Measurements from ENCODE around the gene TMPRSS9. TPM values are rescaled to one million over a fixed set of nuclear protein-coding genes. Genes with fewer than 3 reads are reported as not detected.

TMPRSS9 gene
- polyA plus RNA-seq, 4 donors = 0.13 to 0.49 (median 0.31) TPM

DNA sequence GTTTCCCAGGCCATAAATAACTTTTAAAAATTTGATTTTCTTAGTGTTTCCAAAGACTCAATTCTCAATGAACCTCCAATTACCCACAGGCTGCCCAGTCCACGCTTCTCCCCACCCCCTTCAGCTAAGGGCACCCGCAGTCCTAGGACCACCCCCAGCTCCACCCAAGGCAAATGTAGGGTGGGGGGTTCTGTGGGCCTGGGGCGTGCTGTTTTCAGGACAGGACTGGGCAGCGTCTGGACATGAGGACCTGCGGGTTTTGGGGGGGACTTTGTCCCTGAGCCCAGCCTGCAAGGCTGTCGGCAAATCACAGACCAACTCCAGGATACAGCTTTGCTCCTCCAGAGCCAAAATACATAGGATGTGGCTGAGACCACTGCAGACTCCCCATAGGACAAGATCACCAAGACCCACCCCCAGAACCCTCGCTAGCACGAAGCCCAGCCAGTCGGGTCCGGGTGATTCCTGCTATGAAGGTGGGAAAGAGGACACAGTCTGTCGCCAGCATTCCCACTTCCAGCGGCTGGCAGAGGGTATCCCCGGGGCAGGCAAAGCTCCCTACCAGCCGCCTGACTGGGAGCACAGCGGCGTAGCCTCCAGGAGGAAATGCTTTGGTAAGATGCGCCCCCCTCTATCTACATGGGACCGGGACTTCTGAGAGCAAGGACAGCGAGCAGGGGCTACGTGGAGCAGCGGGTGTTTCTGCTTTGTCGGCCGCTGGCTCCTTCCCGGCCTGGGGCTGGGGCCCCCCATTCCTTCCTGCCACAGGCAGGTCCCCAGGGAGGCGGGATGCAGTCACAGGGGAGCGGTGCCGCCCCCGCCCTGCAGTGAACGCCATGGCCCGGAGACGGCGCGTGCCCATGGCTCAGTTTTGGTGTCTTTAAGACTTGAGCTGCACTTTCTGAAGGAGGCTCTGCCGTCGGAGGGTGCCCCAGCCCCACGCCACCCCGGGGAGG, 69.0 kb downstream of the TMPRSS9 start:
- DNase-seq (ENCODE audit: low read depth in 4 of 4, low spot score in 3 of 4) = no peak

DNA sequence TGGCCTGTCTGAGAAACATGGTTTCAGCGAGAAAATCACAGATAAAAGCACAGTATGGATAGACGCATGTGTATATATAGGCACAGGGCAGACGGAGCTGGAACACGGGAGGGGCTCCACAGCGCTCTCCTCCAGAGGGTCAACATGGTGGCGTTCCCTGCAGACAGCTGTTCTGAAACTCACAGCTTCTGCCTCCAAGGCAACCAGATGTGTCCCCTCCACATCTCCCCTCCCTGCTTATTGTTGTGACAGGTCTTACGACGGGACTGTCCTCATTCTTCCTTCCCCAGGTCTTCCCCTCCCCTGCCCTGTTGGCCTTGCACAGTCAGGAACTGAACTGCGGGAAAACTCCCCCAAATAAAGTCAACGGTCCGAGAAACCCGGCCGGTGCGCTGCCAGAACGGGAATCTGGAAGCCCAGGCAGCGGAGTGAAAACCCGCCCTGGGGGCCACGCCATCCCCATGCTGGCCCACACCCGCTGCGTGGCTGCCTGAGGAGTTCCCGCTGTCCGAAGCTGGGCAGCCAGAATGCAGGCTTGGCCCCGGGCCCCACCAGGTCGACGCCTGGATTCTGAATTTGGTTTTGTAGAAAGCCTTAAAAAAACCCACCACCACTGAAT, 70.0 kb downstream of the TMPRSS9 start:
- DNase-seq (ENCODE audit: low read depth in 4 of 4, low spot score in 3 of 4) = no peak

DNA sequence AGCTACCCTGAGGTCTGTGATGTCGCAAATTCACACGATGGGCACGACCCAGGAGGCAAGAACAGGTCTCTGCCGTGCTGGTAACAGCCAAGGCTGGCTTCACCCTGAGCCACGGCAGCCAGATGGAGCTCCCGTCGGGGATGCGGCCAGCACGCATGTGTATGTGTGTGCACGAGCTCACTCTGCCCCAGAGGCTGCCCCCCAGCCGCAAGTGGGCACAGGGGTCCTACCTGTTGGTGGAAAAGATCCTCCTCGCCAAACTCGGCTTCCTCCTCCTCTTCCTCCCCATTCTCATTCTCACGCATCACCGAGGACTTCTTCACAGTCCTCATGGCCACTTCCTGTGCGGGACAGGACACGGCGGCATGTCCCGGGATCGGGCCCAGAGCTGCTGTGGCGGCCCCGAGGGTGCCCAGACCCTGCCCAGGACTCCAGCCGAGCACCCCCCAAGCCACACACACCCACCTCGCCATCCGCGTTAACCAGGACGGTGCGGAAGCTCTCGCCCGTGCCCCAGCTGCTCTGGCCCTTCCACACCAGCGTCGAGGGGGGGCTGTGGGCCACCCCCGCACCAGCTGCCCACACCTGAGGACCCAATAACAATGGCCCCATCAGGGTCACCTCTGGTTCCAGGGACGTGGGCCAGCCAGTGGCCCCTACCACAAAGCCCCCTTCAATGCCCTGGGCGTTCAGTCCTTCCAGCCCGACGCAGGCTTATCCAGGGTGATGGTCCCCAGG, 71.4 kb downstream of the TMPRSS9 start:
- DNase-seq (ENCODE audit: low read depth in 4 of 4, low spot score in 3 of 4) = no peak

DNA sequence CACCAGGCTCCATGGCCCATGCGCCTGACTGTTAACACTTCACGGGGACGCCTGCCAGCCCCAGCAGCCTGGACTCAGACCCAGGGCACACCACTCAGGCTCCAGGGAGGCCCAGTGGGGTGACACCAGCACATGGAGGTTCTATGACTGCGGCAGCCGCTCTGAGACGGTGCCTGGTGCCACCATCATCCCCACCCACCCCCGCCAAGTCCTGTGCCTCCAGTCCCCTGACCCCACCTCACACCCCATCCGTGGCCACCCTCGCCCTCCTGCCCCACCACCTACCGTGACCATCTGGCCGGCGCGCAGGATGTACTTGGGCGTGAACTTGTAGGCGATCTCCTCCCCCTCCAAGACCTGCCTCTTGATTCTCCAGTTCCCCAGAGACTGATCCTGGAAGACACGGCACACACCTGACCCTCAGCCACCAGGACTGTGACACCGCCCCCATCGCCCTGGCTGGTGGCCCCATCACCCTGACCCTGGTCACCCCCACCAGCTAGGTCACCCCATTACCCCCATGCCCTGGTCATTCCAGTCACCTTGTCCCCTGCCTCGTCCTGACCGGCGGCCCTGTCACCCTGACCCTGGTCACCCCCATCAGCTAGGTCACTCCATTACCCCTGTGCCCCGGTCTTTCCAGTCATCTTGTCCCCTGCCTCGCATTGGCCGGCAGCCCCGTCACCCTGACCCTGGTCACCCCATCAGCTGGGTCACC, 72.2 kb downstream of the TMPRSS9 start:
- no peak for DNase-seq (ENCODE audit: low read depth in 4 of 4, low spot score in 3 of 4)

DNA sequence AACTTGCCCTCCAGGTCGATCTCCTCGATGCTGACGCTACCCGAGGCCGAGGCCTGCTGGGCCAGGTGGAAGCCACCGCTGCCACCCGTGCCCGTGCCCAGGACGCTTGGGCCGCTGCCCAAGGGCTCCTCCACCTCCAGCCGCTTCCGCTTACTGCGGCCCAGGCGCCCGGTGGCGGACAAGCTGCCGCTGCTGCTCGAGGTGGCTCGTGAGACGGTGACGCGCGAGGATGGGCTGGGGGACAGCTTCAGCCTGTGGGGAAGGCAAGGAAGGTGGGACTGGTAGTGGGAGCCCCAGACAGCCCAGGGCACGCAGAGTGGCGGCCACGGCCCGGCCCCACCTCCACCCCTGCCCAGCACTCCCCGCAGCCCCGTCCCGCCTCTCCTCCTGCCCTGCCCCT, 73.8 kb downstream of the TMPRSS9 start:
- no peak for DNase-seq (ENCODE audit: low read depth in 4 of 4, low spot score in 3 of 4)

DNA sequence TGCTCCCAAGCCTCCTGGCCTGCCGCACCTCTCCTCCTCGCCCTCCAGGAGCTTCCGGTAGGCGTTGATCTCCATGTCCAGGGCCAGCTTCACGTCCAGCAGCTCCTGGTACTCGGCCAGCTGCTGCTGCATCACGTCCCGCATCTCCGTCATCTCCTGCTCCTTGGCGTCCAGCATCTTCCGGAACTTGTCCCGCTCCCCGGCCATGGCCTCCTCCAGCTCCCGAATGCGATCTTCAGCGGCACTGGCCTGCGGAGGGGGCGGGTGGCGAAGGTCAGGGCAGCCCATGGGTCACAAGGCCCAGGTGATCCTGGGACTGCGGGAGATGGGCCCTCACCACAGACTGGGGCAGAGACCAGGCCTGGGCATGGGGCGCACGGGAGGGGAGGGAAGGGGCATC, 74.2 kb downstream of the TMPRSS9 start:
- DNase-seq (ENCODE audit: low read depth in 4 of 4, low spot score in 3 of 4) = no peak

DNA sequence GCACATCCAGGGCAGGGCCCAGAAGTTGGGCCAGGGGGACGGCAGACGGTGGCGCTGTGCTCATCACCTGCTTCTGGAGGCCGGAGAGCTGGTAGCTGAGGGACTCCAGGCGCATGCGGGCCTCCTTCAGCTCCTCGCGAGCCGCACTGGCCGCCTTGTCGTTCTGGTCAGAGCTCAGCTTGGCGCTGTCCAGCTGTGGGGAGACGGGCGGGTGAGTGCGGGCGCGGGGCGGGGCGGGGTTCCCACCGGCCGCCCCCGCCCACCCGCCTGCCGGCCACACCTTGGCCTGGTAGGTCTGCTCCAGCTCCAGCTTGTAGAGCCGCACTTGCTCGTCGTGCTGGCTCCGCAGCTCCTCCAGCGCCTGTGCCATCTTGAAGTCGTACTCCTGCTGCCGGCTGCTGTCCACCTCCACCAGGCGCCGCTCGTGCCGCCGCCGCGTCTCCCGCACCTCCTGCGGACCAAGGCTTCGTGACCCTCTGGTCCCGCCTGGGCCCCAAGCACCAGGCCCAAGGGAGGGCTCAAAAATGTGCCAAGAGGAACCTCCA, 74.7 kb downstream of the TMPRSS9 start:
- no peak for DNase-seq (ENCODE audit: low read depth in 4 of 4, low spot score in 3 of 4)

DNA sequence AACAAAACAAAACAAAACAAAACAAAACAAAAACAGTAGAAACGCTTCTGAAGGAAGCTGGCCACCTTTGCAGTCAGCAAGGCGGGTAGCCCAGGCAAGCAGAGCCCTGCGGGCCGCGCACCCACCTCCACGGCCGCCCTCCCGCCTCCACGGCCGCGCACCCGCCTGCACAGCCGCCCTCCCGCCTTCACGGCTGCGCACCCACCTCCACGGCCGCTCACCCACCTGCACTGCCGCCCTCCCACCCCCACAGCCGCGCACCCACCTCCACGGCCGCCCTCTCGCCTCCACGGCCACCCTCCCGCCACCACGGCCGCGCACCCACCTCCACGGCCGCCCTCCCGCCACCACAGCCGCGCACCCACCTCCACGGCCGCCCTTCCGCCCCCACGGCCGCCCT, 76.3 kb downstream of the TMPRSS9 start:
- DNase-seq (ENCODE audit: low read depth in 4 of 4, low spot score in 3 of 4) = no peak

DNA sequence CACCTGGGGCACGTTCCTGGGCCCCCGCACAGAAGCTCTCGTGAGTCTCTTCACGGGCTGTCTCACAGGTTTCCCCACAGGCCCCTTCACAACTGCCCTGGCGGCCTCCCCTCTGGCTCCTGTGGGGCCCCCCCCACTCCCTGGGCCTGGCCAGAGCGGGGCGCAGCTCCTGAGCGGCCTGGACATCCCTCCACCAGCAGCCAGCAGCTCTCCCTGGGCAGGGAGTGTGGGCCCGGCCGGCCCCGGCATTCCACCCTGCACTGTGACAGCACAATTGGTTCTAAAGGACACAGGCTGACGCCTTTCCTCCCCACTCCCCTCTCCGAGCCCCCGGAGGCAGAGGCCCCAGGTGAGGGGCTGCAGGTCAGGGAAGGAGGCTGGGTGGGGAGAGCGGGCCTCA, 76.9 kb downstream of the TMPRSS9 start:
- DNase-seq (ENCODE audit: low read depth in 4 of 4, low spot score in 3 of 4) = no peak

DNA sequence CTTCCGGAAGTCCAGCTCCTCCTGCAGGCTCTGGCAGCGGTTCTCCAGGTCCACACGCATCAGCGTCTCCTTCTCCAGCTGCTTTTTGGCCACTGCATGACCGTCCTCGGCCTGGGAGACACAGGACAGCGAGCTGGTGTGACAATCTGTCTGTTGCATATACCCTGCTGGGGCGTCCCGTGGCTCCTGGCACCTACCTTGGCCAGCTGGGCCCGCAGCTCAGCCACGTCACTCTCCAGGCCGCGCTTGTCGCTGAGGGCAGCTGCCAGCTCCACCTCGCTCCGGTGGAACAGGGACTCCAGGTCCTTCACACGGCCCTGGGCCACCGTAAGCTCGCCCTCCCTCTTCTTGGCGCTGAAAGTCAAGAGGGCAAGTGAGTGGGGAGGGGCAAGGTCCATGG, 78.1 kb downstream of the TMPRSS9 start:
- no peak for DNase-seq (ENCODE audit: low read depth in 4 of 4, low spot score in 3 of 4)

DNA sequence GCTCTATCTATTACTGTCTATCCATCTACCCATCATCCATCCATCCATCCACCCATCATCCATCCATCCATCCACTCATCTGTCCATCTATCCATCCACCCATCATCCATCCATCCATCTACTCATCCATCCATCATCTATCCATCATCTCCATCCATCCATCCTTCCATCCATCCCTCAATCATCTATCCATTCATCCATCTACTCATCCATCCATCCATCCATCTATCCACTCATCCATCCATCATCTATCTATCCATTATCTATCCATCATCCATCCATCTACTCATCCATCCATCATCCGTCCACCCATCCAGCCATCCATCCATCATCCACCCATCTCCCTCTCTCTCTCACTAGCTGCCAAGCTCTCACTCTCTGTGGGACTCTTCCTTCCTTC, 80.5 kb downstream of the TMPRSS9 start:
- DNase-seq (ENCODE audit: low read depth in 4 of 4, low spot score in 3 of 4) = no peak

DNA sequence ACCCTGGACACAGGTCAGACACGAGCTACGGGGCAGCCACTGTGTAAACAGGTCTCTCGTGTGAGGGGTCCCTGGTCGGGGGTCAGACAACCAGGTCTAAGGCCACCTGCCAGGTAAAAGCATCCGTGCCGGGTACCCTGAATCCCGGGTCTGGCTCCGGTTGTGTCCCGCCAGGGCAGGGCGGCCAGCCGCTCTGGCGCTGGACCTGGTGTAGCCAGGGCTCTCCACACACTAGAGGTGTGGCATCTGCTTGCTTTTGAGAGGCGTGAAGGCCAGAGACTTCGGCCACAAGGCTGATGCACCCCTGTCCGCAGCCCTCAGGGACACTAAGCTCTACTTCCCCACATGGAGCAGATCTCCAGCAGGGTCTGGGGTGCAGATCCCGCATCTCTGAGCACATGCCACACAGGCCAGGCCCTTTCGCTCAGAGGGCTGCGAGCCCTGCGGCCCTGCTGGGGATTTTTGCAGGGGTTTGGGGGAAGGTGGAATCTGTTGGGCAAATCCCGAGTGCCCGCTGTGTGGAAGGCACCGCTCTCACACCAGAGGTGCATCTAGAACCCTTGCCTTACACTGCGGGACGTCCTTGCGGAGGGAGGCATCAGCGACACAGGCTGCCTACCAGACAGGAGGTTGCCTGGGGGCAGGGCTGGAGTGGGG, 81.2 kb downstream of the TMPRSS9 start:
- DNase-seq (ENCODE audit: low read depth in 4 of 4, low spot score in 3 of 4) = no peak

DNA sequence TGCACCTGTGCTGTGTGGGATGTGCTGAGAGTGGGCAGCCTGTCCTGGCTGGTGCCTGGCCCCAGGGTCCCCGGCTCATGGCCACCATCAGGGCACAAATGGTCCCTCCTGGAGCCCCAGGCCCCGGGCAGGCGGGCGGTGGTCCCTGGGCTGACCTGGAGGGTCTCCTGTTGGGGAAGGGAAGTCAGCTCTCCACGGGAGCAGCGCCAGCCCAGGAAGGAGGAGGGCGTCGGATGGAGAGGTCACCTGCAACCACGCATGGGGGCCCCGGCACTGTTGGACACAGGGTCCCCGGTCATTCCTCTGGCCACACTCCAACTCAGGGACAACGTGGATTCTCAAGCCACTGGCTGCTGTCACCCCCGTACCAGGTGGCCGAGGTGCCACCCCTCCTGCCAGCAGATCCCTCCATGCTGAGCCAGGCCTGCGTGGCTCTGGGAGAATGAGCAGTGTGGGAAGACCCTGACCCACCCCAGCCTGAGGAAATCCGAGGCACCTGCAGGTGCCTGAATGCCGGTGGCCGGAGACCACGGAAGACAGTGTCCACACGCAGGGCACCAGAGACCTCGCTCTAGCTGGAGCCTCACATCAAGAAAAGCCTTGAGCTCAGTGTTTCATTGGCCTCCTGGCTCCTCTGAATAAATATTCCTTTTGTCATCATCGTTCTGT, 83.2 kb downstream of the TMPRSS9 start:
- no peak for DNase-seq (ENCODE audit: low read depth in 4 of 4, low spot score in 3 of 4)

DNA sequence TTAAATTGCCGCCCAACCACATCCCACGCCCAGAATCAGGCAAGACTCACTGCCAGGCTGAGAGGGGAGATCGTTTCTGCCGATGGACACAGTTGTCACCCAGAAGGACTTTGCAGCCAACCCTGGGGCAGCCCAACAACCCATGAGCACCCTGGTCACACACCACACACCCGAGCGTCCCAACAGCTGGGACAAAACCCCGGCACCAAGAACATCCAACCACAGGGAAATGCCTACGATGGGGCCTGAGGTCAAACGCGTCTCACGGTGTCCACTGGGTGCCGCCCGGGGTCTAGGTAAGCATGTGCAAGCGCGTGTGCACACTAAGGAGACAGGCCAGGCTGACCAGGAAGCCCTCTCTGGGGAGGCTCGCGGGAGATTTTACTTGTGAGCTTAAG, 83.7 kb downstream of the TMPRSS9 start:
- no peak for DNase-seq (ENCODE audit: low read depth in 4 of 4, low spot score in 3 of 4)

DNA sequence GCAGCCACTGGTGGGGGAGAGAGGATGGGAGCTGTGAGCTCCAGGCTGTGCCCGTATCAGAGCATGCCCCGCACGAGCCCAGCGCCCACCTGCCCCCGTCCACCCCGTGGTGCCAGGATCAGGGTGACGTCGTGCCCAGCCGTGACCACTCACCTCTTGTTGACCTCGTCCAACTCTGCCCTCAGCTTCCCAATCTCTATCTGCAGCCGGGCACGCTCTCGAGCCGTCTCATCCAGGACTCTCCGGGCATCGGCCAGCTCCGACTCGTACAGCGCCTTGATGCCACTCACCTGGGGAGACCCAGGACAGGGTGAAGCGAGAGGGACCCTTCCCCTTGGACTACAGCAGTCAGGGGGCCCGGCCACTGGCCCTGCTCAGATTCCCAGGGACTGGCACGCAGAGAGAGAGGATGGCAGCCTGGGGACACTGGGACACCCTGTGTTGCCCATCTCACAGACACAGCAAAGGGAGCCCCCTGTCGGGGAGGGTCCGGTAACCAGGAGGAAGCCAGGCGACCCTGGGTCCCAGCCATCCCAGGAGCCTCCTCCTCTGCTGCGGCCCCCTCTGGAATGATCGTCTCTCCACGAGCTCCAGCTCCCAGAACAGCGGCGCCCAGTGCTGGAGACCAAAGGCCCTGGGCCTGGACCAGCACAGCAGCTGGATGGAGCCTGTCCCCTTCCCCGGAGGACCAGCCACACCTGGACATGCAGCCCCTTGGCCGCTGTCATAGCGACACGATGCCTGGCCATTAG, 84.4 kb downstream of the TMPRSS9 start:
- no peak for DNase-seq (ENCODE audit: low read depth in 4 of 4, low spot score in 3 of 4)

DNA sequence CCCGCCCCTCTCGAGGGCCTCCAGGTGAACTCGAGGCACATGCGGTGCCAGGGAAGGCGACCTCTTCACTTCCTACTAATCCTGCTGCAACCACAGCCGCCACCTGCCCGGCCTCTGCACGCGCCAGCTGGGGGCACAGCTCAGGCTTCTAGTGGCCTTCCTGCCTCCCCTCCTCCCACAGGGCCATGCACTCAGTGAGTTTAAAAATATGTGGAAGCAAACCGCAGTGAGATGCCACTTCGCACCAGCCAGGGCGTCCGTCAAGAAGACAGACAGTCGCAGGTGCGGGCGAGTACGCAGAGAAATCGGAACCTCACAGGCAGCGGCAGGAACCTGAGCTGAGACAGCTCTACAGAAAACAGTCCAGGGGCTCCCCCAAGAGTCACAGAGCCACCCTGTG, 86.3 kb downstream of the TMPRSS9 start:
- no peak for DNase-seq (ENCODE audit: low read depth in 4 of 4, low spot score in 3 of 4)

DNA sequence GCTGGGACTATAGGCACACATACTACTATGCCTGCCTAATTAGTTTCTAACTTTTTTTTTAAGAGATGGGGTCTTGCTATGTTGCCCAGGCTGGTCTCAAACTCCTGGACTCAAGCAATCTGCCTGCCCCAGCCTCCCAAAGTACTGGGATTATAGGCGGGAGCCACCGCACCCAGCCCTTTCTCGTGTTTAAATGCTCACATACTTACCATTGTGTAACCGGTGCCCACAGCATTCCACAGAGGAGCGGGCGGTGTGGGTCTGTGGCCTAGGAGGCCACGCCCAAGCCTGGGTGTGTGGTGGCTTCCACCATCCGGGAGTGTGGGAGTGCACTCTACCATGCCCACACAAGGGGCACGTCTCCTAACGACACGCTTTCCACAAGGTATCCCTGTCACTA, 89.0 kb downstream of the TMPRSS9 start:
- DNase-seq (ENCODE audit: low read depth in 4 of 4, low spot score in 3 of 4) = no peak

DNA sequence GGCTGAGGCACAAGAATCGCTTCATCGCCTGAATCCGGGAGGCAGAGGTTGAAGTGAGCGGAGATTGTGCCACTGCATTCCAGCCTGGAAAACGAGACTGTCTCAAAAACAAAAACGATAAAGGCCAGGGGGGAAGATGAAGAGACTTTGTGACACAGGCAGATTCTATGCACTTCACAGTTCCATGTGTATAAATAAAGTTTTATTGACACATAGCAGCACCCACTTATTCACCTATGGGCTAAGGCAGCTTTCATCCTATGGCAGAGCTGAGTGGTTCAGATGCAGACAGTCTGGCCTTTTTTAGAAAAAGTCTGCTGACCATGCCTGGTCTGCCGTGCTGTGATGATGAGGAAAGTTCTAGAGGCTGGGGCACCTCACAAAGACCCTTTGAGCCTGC, 91.1 kb downstream of the TMPRSS9 start:
- no peak for DNase-seq (ENCODE audit: low read depth in 4 of 4, low spot score in 3 of 4)

DNA sequence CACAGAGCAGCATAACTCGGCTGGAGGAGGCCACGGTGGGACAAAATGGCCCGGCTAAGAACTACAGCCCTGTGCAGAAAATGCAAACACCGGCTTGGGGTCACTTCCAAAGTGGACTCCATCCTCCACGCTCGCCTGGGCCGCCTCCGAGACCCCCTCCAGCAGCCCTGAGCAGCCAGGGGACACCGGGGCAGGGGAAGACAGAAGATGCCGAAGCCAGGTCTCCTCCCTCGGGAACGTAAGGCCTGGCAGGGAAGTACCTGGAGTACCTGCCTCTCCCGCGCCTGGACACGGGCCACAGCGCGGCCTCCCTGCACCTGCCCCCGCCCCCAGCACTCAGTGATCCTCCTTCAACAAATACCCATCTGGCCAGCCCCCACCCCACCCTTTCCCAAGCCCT, 91.7 kb downstream of the TMPRSS9 start:
- DNase-seq (ENCODE audit: low read depth in 4 of 4, low spot score in 3 of 4) = no peak
